ENCODE data around the gene VAV3.
"Not testable (repeated sequence)": the region's sequence is repeated elsewhere in the genome, so short reads cannot be mapped to it uniquely, and the experiment has no call there.

Gene VAV3

GRCh38 chr1:107726860-107727259 lies 238.1 kb downstream of the VAV3 start:
- DNase-seq = no peak

GRCh38 chr1:107724648-107725047 lies 240.3 kb downstream of the VAV3 start:
- DNase-seq = no peak

- DNase-seq = not testable (repeated sequence)
These were observed 244.8 kb downstream of the VAV3 start for GRCh38 chr1:107720210-107720609.

GRCh38 chr1:107710005-107710404 lies 255.0 kb downstream of the VAV3 start:
- DNase-seq = no peak

- DNase-seq = no peak
These were observed 257.9 kb downstream of the VAV3 start for GRCh38 chr1:107707111-107707510.

GRCh38 chr1:107706182-107706581 lies 258.8 kb downstream of the VAV3 start:
- DNase-seq = no peak

GRCh38 chr1:107704911-107705310 lies 260.1 kb downstream of the VAV3 start:
- no peak for DNase-seq

- no peak for DNase-seq
These were observed 261.9 kb downstream of the VAV3 start for GRCh38 chr1:107702946-107703571.

- not testable (repeated sequence) for DNase-seq
These were observed 264.3 kb downstream of the VAV3 start for GRCh38 chr1:107700651-107701050.

- no peak for DNase-seq
These were observed 266.8 kb downstream of the VAV3 start for GRCh38 chr1:107698161-107698560.

GRCh38 chr1:107695341-107695740 lies 269.6 kb downstream of the VAV3 start:
- DNase-seq = no peak

- DNase-seq = no peak
These were observed 272.2 kb downstream of the VAV3 start for GRCh38 chr1:107692580-107693345.

GRCh38 chr1:107691540-107691939 lies 273.4 kb downstream of the VAV3 start:
- no peak for DNase-seq

- DNase-seq = no peak
These were observed 274.5 kb downstream of the VAV3 start for GRCh38 chr1:107690491-107690890.

- DNase-seq = no peak
These were observed 275.2 kb downstream of the VAV3 start for GRCh38 chr1:107689733-107690132.

GRCh38 chr1:107689159-107689558 lies 275.8 kb downstream of the VAV3 start:
- DNase-seq = no peak

- DNase-seq = no peak
These were observed 276.9 kb downstream of the VAV3 start for GRCh38 chr1:107687849-107688753.

GRCh38 chr1:107683683-107684082 lies 281.3 kb downstream of the VAV3 start:
- DNase-seq = no peak

- no peak for DNase-seq
These were observed 281.8 kb downstream of the VAV3 start for GRCh38 chr1:107683191-107683657.

- no peak for DNase-seq
These were observed 282.5 kb downstream of the VAV3 start for GRCh38 chr1:107682467-107682866.

- no peak for DNase-seq
These were observed 283.9 kb downstream of the VAV3 start for GRCh38 chr1:107681001-107681479.

GRCh38 chr1:107680579-107680985 lies 284.4 kb downstream of the VAV3 start:
- DNase-seq = no peak

- DNase-seq = no peak
These were observed 285.5 kb downstream of the VAV3 start for GRCh38 chr1:107679411-107679953.

Measured in effector CD4-positive, alpha-beta T cell (primary cell).